Choroid plexus epithelial cell (primary cell): Measurements from ENCODE around the gene NUP62.

Source experiments
- DNase-seq: peaks from one replicate; pipeline ENCODE4 v3.0.0-alpha.2; 2010; ENCODE audit warnings: low read depth
- H3K4me3 ChIP-seq: 2 replicates; pipeline ENCODE4 v1.5.1; 2011; ENCODE audit warnings: low read depth, mild to moderate bottlenecking, control low read depth, low read length, moderate library complexity
- TF ChIP-seq, protein P1 (sequence below): conservative IDR thresholded peaks from 2 replicates; pipeline ENCODE4 v1.5.1; 2011; ENCODE audit warnings: low read depth, mild to moderate bottlenecking, control low read depth, inconsistent platforms, low read length, moderate library complexity

The NUP62 gene

DNA sequence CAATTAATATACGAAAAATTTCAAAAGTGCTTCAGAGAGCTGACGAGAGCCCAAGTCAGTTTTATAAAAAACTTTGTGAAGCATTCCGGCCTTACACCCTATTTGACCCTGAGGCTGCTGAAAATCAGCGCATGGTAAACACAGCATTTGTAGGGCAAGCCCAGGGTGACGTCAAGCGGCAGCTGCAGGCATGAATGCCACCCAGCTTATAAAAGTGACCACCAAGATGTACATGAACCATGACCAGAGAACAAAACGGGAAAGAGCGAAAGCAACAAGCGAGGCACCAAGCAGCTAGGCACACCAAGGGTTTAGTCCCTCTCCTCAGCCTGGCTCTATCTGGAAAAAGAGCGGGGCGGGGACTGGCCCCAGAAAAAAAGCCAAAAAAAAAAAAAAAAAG lies 25.6 kb upstream of the NUP62 start:
- TF ChIP-seq, protein P1, sequence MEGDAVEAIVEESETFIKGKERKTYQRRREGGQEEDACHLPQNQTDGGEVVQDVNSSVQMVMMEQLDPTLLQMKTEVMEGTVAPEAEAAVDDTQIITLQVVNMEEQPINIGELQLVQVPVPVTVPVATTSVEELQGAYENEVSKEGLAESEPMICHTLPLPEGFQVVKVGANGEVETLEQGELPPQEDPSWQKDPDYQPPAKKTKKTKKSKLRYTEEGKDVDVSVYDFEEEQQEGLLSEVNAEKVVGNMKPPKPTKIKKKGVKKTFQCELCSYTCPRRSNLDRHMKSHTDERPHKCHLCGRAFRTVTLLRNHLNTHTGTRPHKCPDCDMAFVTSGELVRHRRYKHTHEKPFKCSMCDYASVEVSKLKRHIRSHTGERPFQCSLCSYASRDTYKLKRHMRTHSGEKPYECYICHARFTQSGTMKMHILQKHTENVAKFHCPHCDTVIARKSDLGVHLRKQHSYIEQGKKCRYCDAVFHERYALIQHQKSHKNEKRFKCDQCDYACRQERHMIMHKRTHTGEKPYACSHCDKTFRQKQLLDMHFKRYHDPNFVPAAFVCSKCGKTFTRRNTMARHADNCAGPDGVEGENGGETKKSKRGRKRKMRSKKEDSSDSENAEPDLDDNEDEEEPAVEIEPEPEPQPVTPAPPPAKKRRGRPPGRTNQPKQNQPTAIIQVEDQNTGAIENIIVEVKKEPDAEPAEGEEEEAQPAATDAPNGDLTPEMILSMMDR: no peak
- H3K4me3 ChIP-seq: no peak overlapping the region
- DNase-seq: no peak

DNA sequence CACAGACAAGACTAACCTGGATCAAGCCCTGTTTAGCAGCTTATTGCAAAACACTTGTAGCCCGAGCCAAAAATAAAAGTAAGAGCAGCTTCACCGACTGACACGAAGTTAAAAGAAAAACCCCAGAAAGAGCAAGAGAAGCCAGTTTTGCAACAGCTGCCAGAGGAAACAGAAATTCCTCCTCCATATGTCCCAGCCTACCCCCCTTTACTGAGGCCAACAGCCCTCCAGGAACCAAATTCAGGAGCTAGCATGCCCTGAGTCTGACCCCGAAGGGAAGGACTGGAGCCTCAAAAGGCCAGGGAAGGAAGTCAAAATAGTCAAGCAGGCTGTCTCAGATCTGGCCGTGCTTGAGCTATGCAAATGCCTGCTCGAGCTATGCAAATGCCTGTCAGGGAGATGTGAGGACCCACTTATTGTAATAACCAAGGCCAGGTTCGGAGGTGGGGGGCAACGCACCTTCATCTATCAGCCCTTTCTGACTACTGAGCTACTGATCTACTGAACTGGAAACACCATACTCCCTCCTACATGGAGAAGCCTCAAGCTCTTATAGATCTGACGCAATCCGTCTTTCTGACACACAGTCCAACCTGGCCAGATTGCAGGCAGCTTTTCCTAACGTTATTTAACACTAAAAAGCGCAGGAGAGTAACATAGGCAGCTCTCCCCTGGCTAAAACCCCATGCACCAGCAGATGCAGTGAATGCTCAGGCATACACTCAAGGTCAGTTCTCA lies 25.0 kb upstream of the NUP62 start:
- H3K4me3 ChIP-seq: no peak overlapping the region
- peak; percentile 64 for DNase-seq
- TF ChIP-seq, protein P1: no peak

DNA sequence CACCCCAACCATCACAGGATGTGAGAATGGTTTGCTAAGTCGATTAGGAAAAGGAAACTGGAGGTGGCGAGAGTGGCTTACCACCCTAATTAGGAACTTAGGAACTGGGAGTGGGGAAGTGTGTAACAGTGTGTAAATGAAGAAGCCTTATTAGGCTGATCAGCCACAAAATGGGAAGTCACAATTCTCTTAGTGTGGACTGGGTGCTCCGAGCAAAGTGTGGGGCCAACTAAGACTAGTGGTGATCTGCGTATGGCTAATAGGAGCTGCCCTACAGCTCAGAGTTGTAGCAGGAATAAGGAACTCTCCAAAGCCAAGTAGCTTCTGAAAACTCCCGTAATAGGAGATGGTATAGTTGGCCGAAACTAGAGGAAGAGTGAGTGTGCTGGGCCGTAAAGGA lies 24.1 kb upstream of the NUP62 start:
- DNase-seq: no peak
- TF ChIP-seq, protein P1: no peak
- H3K4me3 ChIP-seq: no peak overlapping the region

DNA sequence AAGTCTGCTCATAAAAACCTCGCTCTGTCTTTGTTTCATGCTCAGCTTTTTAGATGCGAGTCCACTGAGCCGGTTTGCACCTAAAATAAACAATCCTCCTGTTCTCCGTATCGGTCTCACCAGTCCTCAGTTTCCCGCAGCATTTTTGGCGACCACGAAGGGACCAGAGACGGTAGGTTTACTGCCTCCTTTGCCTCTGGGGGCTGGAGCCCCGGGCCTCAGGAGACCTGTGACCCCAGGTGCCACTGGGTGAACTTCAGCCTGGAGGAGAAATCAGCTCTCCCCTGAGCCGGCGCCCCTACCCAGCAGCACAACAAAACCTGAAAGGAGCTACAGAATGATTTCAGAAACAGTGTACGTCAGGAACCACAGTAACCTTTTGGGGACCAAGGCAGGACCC lies 23.6 kb upstream of the NUP62 start:
- TF ChIP-seq, protein P1: no peak
- DNase-seq: no peak
- H3K4me3 ChIP-seq: no peak overlapping the region

DNA sequence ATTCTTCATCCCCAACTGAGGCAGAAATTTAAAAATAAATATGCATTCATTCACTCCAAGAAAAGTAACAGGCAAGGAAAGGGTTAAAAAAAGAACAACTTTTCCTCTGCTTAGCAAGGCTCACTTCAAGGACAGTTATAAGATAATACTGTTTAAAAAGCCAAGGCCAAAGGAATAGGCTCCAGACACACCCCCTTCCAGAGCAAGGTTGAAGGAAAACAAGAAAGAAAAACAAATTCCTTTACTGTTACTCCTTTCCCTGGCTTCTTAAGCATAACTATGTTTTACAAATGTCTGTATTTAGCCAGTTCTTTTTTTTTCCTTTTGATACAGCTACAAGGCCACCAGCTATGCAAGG lies 23.2 kb upstream of the NUP62 start:
- H3K4me3 ChIP-seq: no peak overlapping the region
- TF ChIP-seq, protein P1: no peak
- peak; percentile 21 for DNase-seq

DNA sequence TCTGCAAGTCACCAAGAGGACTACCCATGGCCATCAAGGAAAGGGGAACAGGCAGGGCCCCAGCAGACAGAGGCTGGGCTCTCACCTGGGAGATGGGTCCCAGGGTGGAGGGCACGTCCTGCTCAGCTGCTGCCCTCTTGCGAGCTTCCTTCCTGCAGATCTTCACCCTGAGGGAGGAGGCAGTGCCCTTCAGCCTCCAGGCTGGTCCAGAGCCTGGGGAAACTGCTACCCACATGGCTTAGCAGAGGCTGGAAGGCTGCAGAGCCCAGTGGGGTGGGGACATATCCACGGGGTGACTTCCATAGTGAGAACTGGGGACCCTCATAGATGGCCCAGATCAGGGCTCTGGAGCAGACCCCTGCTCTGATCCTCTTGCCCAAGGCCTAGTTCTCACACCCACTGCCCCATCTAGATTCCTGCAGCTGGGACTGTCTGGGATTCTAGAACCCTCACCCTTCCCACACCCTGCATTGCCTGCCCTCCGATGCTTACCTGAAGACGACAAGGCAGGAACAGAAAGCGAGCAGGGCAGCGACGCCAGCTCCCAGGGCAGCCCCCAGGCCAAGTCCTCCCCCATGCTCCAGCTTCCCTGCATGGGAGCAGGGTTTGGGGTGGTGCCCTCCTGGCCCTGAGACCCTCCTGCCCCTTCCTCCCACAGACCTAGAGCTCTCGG lies 22.6 kb upstream of the NUP62 start:
- DNase-seq: no peak
- no peak overlapping the region for H3K4me3 ChIP-seq
- TF ChIP-seq, protein P1: no peak
